ENCODE results near the gene CRYBG2. TPM values are rescaled to one million over a fixed set of nuclear protein-coding genes. Genes with fewer than 3 reads are reported as not detected.

CRYBG2 gene
- total RNA-seq, 2 experiments from 2014 or later, result 2.8 to 2.9 TPM

GRCh38 chr1:26356106-26356505 is 2.2 kb upstream of the CRYBG2 start:
- CTCF ChIA-PET, result interaction anchor here (1.2 kb wide), 1 partner anchor 81 kb away, joined by 3 read pairs; no protein-coding TSS in a partner anchor
- POLR2A ChIA-PET, result no interaction called here

DNA sequence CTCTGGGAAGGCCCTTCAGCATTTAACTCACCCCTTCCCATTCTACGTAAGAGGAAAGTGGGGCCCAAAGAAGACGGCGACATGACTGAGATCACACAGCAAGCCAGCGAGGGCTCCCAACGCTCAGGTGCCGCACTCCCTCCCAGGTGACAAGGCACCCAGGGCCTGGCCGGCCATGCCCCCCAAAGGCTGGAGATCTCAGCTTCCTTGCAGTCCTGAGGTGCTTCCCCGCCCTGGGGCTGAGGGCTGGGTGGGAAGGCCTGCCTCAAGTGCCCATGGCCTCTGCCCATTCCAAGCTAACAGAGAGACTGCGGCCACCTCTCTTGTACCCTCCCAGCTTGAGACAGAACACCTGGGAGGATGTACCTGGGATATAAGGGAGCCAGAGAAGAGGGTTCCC is 1.0 kb upstream of the CRYBG2 start:
- POLR2A ChIA-PET, result no interaction called here
- CTCF ChIA-PET, result interaction anchor here (5.6 kb wide), 1 partner anchor 8 kb away, joined by 24 read pairs; no protein-coding TSS in a partner anchor

- POLR2A ChIA-PET, result interaction anchor here (0.6 kb wide), 1 partner anchor 102 kb away, joined by 4 read pairs; no protein-coding TSS in a partner anchor
- CTCF ChIA-PET, result interaction anchor here (5.6 kb wide), 1 partner anchor 10 kb away, joined by 24 read pairs; no protein-coding TSS in a partner anchor
Observed at GRCh38 chr1:26353210-26353859, 595 bp downstream of the CRYBG2 start.

DNA sequence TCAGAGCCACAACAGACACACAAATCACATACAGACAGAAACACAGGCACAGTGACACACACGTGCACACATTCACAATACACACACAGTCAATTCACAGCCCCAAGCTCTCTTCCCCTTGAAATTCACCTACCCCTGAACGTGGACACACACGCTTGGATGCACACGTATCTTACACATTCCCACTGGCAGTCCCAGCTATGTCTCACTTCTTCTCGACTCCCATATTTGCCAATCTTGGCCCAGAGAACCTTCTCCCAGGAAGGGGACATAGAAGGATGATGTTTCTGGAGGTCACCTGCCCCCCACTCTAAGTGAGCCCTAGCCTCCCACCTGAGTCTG is 1.6 kb downstream of the CRYBG2 start:
- ChIA-PET POLR2A (no interaction called here), CTCF (interaction anchor here (1.0 to 5.6 kb wide), 2 partner anchors 11 to 13 kb away, joined by 3 to 24 read pairs; no protein-coding TSS in a partner anchor)

GRCh38 chr1:26351590-26352337 is 2.2 kb downstream of the CRYBG2 start:
- POLR2A ChIA-PET, result no interaction called here
- CTCF ChIA-PET, result interaction anchor here (0.9 to 5.6 kb wide), 3 partner anchors 11 to 37 kb away, joined by 3 to 24 read pairs (median 3); no protein-coding TSS in a partner anchor

GRCh38 chr1:26350701-26351589 is 3.0 kb downstream of the CRYBG2 start:
- CTCF ChIA-PET, result interaction anchor here (0.5 to 5.6 kb wide), 3 partner anchors 12 to 1145 kb away, joined by 3 to 24 read pairs (median 3); no protein-coding TSS in a partner anchor
- POLR2A ChIA-PET, result interaction anchor here (1.0 kb wide), 1 partner anchor 8 kb away, joined by 3 read pairs; no protein-coding TSS in a partner anchor

DNA sequence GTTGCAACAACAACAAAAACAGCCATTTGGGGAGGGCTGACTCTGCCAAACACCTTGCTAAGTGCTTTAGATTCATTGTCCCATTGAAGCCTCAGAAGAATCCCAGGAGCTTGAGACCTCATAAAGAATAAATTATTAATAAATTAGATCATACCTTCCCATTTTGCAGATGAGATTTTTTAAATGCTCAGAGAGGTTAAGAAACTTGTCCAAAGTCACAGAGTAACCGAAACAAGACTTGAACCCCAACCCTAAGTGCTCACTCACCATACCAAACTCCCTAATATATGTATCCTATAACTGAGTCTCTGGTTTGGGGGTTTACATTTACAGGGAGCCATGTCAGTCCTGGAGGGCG is 3.6 kb downstream of the CRYBG2 start:
- ChIA-PET POLR2A (interaction anchor here (1.0 kb wide), 1 partner anchor 9 kb away, joined by 3 read pairs; no protein-coding TSS in a partner anchor), CTCF (interaction anchor here (0.5 to 5.6 kb wide), 2 partner anchors 13 to 1144 kb away, joined by 3 to 24 read pairs; no protein-coding TSS in a partner anchor)

GRCh38 chr1:26349877-26350244 is 4.1 kb downstream of the CRYBG2 start:
- CTCF ChIA-PET, result interaction anchor here (5.6 kb wide), 1 partner anchor 13 kb away, joined by 24 read pairs; no protein-coding TSS in a partner anchor
- POLR2A ChIA-PET, result interaction anchor here (1.0 kb wide), 1 partner anchor 9 kb away, joined by 3 read pairs; no protein-coding TSS in a partner anchor

DNA sequence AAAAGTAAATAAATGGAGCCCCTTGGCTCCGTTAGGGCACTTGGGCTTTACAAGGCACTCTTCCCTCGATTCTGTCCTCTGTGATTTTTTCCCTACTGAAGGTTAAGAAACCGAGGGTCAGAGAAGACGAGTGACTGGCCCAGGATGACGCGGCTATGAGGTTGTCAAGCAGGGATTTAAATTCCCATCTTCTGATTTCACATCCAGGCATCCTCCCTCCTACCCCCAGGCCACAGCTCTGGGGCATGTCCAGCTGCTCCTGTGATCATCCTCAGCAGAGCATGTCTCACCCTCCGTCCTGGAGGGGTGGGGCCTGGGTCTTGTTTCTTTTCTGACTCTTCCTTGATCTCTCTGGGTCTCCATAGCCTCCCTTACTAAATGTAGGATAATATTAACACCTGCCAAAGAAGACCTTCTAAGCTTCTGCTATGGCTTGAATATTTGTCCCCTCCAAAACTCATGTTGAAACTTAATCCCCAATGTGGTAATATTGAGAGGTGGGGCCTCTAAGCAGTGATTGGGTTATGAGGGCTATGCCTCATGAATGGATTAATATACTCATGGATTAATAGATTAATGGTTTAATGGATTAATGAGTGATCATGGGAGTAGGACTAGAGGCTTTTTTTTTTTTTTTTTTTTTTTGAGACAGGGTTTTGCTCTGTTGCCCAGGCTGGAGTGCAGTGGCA is 4.6 kb downstream of the CRYBG2 start:
- POLR2A ChIA-PET, result interaction anchor here (1.0 kb wide), 1 partner anchor 10 kb away, joined by 3 read pairs; no protein-coding TSS in a partner anchor
- CTCF ChIA-PET, result no interaction called here

- POLR2A ChIA-PET, result no interaction called here
- CTCF ChIA-PET, result interaction anchor here (1.0 to 3.6 kb wide), 3 partner anchors 17 to 24 kb away, joined by 4 to 16 read pairs (median 4); no protein-coding TSS in a partner anchor
Observed at GRCh38 chr1:26346274-26347033, 7.5 kb downstream of the CRYBG2 start.

GRCh38 chr1:26345718-26346117 is 8.2 kb downstream of the CRYBG2 start:
- CTCF ChIA-PET, result interaction anchor here (1.1 to 3.6 kb wide), 2 partner anchors 18 to 25 kb away, joined by 4 to 16 read pairs; no protein-coding TSS in a partner anchor

GRCh38 chr1:26344147-26344920 is 9.6 kb downstream of the CRYBG2 start:
- ChIA-PET CTCF (interaction anchor here (1.2 kb wide), 1 partner anchor 20 kb away, joined by 3 read pairs; no protein-coding TSS in a partner anchor), POLR2A (no interaction called here)

More at GRCh38 chr1:26345718-26346117, 8.2 kb downstream of the CRYBG2 start:
- POLR2A ChIA-PET, result no interaction called here

GRCh38 chr1:26340047-26340481 is 13.9 kb downstream of the CRYBG2 start:
- ChIA-PET POLR2A (no interaction called here), CTCF (no interaction called here)

DNA sequence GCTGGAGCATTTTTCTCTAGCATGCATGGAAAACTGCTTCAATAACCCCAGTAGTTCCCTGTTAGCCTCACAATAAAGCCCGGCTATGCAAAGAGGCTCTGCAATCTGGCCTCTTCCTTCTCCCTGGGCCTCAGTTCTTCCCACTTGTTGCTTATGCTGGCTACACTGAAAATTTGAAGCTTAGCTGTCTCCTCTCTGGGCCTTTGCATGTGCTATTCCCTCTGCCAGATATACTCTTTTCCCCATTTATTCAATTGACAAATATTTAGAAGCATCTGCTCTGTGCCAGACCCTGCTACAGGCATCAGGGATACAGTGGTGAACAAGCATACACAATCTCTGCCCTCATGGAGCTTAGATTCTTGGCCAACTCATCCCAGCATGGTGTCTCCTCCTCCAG is 15.3 kb downstream of the CRYBG2 start:
- CTCF ChIA-PET, result interaction anchor here (1.4 kb wide), 1 partner anchor 17 kb away, joined by 4 read pairs; no protein-coding TSS in a partner anchor
- POLR2A ChIA-PET, result no interaction called here

DNA sequence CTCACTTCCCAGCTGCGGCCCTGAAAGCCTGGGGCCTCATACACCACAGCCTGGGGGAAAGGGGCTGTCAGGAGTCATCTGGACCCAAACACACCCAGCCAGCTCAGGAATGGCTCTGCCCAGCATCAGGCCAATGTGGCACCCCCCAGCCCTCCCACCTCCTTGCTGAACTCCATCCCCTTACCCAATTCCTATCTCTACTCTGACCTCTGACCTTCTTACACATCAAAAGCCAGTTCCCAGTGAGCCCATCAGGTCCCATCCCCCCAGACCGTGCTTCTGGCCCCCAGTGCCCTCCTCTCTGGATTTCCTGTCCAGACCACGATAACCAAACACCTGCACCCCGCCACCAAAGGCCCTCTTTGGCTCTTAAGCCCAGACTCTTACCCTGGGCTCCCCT is 16.3 kb downstream of the CRYBG2 start:
- CTCF ChIA-PET, result interaction anchor here (1.6 kb wide), 1 partner anchor 26 kb away, joined by 4 read pairs; no protein-coding TSS in a partner anchor

DNA sequence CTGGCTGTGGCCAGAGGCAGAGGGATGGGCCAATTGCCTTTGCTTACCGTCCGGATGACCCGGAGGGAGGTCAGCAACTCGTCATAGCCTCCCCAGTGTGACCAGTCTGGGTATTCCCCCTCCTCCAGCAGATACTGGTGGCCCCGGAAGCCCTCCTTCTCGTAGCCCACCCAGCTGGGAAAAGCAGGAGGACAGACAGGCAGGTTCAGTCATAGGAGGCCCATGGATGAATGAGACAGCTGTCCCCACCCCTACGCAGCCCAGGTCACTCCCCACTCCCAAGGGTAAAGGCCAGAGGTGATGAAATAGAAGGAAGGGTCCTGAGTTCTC is 16.8 kb downstream of the CRYBG2 start:
- CTCF ChIA-PET, result interaction anchor here (1.6 to 2.3 kb wide), 2 partner anchors 16 to 27 kb away, joined by 4 to 9 read pairs; no protein-coding TSS in a partner anchor
- POLR2A ChIA-PET, result no interaction called here

More for the DNA sequence above, 16.3 kb downstream of the CRYBG2 start:
- POLR2A ChIA-PET, result no interaction called here

All from activated CD8-positive, alpha-beta memory T cell treated with anti-CD3 and anti-CD28 coated beads for 36 hours (primary cell).